PFSK-1 (cell line): ENCODE results near the gene SLC39A9.

Experiments
- FOXP2 ChIP-seq: optimal IDR thresholded peaks from 2 replicates; pipeline ENCODE3; 2011; ENCODE audit warnings: borderline replicate concordance, control low read depth, inconsistent platforms; ENCODE audit not compliant: insufficient read depth; ENCODE audit errors: extremely low read length, extremely low read depth
- POLR2AphosphoS5 ChIP-seq: IDR thresholded peaks from 2 replicates; pipeline ENCODE4 v1.6.1; 2012; ENCODE audit warnings: low read depth, mild to moderate bottlenecking, control low read depth, low read length, moderate library complexity
- SIN3A ChIP-seq: IDR thresholded peaks from 2 replicates; pipeline ENCODE4 v1.6.1; 2012; ENCODE audit warnings: mild to moderate bottlenecking, low read length, moderate library complexity, borderline replicate concordance; ENCODE audit not compliant: insufficient read depth
- TAF1 ChIP-seq: IDR thresholded peaks from 2 replicates; pipeline ENCODE4 v1.6.1; 2012; ENCODE audit warnings: low read length, control low read depth, borderline replicate concordance; ENCODE audit not compliant: insufficient read depth
- TF ChIP-seq, protein P1 (sequence below), 2 experiments: IDR thresholded peaks; 2 replicates each; pipeline versions ENCODE4 v1.6.1 to v1.8.0; 2011 to 2012; ENCODE audit warnings: low read depth in 2 of 2, low read length in 2 of 2, control low read depth in 1 of 2, inconsistent platforms in 1 of 2, mild to moderate bottlenecking in 1 of 2, moderate library complexity in 1 of 2; ENCODE audit not compliant: insufficient read depth in 1 of 2

Gene SLC39A9

DNA sequence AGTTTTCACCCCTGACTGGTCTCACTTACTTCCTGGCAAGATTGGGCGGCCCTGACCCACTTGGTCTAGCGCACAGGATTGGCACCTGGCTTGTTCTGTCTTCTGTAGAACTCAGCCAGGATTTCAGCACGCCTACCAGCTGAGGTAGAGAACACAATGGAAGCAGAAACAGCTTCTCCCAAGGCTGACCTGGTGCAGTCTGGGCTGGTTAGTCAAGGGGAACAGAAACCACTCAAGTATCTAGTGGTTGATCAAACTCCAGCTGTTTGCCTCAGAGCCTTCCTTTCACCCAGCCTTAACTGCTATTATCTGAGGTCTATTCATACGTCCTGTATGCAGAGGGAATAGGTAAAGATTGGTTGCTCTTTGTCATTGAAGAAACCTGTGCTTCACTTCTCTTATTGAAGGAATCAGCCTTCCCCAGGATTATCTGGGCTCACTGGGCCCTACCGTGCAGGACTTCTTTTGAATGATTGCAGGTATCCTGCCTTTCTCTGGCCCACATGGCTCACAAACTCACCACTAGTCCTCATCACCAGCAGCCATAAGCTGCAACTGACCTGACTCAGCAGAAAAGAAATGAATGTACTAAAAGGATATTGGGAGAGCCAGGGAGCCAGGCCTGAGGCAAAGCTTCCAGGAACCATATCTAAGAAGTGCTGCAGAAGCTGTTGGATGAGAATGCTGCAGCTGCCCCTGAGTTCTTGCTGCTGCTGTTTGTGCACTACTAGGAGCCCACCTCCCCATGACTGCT lies 83.5 kb downstream of the SLC39A9 start:
- TF ChIP-seq, protein P1, sequence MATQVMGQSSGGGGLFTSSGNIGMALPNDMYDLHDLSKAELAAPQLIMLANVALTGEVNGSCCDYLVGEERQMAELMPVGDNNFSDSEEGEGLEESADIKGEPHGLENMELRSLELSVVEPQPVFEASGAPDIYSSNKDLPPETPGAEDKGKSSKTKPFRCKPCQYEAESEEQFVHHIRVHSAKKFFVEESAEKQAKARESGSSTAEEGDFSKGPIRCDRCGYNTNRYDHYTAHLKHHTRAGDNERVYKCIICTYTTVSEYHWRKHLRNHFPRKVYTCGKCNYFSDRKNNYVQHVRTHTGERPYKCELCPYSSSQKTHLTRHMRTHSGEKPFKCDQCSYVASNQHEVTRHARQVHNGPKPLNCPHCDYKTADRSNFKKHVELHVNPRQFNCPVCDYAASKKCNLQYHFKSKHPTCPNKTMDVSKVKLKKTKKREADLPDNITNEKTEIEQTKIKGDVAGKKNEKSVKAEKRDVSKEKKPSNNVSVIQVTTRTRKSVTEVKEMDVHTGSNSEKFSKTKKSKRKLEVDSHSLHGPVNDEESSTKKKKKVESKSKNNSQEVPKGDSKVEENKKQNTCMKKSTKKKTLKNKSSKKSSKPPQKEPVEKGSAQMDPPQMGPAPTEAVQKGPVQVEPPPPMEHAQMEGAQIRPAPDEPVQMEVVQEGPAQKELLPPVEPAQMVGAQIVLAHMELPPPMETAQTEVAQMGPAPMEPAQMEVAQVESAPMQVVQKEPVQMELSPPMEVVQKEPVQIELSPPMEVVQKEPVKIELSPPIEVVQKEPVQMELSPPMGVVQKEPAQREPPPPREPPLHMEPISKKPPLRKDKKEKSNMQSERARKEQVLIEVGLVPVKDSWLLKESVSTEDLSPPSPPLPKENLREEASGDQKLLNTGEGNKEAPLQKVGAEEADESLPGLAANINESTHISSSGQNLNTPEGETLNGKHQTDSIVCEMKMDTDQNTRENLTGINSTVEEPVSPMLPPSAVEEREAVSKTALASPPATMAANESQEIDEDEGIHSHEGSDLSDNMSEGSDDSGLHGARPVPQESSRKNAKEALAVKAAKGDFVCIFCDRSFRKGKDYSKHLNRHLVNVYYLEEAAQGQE (IDR thresholded peaks at IDR 0.05; ENCODE audit: insufficient read depth in 1 of 2, low read depth in 2 of 2, low read length in 2 of 2) = no peak
- TF ChIP-seq FOXP2 (no peak), POLR2AphosphoS5 (no peak)

DNA sequence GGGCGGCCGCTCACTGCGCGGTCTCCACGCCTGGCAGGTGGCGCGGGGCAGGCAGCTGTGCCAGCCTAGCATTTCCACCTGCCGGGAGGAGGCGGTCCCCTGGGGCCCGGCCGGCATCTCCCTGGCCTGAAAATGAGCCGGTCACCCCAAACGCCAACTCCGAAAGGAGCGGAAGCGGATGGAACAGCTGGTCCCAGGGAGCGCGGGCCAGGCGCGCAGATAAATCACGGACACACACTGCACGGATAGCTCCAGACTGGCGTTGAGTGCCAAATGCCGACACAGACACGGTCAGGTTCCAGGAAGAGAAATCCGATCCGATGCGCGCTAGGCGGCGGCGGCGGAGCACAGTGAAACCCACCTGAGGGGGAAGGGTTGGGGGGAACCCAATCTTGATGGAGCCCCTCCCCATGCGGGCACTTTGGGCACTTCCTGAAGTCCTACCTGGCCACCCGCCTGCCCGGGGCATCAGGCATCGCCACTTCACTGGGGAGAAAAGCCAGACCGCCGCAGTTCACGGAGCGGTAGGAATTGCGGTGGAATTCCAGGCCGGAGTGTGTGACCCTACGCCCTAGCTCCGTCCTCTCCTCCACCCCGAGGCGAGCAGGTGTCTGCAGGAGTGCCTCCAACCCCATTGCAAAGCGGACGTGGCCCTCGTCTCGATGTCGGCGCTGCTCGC lies 85.4 kb downstream of the SLC39A9 start:
- TF ChIP-seq TAF1 (no peak), FOXP2 (no peak), SIN3A (no peak), POLR2AphosphoS5 (no peak)
- TF ChIP-seq, protein P1 (IDR thresholded peaks at IDR 0.05; ENCODE audit: insufficient read depth in 1 of 2, low read depth in 2 of 2, low read length in 2 of 2) = no peak

DNA sequence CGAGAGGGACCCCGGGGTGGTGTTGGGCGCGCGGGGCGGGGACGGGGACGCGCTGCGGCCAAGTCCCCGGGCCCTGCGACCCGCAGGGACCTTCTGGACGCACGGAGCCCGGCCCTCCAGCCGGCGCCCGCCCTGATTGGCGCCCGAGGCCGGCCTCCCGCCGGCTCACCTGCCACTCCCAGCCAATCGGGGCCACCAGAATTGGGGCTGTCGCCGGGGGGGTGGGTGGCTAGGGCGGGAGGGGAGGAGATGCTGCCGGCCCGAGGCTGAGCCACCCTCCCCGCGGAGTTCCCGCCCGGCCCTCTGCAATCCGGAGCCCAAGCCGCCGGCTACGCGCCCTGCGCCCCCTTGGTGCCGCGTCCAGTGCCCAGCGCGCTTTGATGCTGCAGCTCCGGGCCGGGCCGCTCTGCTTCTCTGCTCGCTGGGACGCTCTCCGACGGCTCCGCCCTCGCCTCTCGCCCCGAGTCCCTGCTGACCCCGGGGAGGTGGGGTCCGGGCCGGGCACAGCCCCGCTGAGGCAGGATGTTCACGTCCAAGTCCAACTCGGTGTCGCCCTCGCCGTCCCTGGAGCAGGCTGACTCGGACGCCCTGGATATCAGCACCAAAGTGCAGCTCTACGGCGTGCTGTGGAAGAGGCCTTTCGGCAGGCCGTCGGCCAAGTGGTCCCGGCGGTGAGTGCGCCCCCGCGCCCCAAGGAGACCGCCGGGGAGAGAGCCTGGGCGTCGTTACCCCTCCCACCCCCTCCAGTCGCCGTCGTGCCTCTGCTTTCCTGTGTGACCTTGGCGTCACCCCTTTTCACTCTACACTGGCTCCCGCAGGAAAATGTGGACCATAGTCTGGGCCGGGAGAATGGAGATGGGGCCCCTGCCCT lies 86.2 kb downstream of the SLC39A9 start, which contains the start of gene PLEKHD1:
PLEKHD1 (plus strand) TSS at position 285 of the 871 bp plus-strand sequence; CDS start at position 523, 238 bp downstream.
- TF ChIP-seq, protein P1 (IDR thresholded peaks at IDR 0.05; ENCODE audit: insufficient read depth in 1 of 2, low read depth in 2 of 2, low read length in 2 of 2) = no peak
- TF ChIP-seq TAF1 (no peak), FOXP2 (no peak), SIN3A (no peak), POLR2AphosphoS5 (no peak)

DNA sequence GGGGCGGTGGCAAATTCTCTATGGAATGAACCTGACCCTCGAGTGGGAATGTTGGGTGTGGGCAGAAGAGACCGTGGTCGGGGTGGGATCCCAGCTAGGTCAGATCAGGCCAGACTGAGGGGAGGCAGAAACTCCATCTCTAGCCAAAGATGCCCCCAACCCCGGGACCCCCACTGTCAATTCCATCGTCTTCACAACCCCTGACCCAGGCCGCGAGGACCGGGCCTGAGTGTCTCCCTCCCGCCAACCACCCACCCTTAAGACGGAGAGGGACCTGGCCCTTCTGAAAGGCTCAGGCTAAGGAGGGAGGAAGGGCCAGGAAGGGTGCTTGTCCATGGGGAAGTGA lies 86.8 kb downstream of the SLC39A9 start:
- TF ChIP-seq TAF1 (no peak), POLR2AphosphoS5 (no peak), FOXP2 (no peak), SIN3A (no peak)
- TF ChIP-seq, protein P1 (IDR thresholded peaks at IDR 0.05; ENCODE audit: insufficient read depth in 1 of 2, low read depth in 2 of 2, low read length in 2 of 2) = no peak
